Kasumi-1 (cell line): ENCODE measurements around the gene GBX2.

Experiments
- DNase-seq, 2 experiments: peaks; one replicate each; lab custom pipeline; 2025; lab: John Stamatoyannopoulos, UW

The GBX2 gene

DNA sequence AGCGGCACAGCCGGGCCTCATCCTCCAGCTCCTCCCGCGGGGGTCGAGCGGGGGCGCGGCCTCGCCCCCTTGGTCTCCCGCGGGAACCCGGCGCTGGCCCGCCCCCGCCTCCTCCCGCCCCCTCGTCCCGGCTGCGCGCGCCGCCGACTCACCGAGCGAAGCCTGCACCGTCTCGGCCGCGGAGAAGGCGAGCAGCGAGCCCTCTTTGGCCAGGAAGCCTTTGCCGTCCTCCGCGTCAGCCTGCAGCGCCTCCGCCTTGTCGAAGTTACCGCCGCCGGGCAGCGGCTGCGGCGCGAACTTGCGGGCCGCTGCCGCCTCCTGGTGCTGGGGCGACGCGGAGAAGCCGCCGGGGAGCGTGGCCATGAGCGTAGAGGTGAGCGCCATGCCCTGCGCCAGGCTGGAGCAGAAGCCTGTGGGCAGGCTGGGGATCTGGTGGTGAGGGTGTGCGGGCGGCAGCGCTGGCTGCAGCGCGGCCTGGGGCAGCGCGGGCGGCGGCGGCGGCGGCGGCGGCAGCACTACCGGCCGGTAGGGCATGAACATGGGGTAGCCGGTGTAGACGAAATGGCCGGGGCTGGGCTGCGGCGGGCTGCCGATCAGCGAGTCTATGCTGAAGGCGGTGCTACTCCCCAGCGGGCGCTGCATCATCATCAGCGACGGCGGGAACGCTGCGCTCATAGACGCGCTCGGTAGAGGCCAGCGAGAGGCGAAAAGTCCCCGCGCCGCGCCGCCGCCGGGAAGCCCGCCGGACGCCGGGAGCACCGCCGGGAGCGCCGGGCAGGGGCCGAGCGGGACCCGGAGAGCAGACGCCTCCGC, 683 bp downstream of the GBX2 start:
- DNase-seq: no peak

GRCh38 chr2:236166796-236167296, 1.3 kb downstream of the GBX2 start:
- DNase-seq: no peak

GRCh38 chr2:236165842-236166795, 2.1 kb downstream of the GBX2 start:
- no peak for DNase-seq

- DNase-seq: no peak
These were observed 3.0 kb downstream of the GBX2 start for GRCh38 chr2:236164925-236165841.

DNA sequence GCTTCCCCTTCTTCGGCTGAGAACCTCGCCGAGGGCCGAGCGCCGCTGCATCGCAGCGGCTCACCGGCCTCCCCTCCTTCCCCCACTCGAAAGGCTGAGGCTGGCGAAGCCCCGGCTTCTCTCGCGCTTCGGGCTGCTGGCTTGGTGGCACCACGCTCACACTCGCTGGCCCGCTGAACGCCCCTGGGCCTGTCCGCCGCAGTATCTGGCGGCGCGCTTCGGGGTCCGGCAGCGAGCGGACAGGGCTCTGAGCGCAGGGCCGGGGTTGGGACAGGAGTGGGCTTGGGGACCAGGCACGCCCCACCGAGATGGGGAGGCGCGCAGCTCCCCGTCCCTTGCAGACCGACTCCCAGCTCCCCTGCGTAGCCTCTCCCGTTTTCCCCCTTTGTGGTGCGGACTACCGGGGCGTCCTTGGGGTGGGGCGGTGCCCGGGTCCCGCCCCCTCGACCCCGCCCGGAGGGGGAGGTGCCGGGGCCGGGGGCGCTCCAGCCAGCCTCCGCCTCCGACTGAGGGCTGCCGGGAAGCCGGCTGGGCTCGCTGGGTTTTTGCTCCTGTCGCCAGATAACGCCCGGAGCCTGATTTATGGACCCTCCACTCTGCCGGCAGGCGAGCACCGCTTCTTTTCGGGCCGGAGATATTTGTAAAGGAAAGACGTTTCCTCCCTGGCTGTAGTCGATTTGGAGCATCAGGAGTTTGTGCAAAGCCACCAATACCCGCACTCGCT, 3.8 kb downstream of the GBX2 start:
- no peak for DNase-seq

GRCh38 chr2:236163471-236164200, 4.5 kb downstream of the GBX2 start:
- DNase-seq: no peak

GRCh38 chr2:236162882-236163470, 5.2 kb downstream of the GBX2 start:
- no peak for DNase-seq

DNA sequence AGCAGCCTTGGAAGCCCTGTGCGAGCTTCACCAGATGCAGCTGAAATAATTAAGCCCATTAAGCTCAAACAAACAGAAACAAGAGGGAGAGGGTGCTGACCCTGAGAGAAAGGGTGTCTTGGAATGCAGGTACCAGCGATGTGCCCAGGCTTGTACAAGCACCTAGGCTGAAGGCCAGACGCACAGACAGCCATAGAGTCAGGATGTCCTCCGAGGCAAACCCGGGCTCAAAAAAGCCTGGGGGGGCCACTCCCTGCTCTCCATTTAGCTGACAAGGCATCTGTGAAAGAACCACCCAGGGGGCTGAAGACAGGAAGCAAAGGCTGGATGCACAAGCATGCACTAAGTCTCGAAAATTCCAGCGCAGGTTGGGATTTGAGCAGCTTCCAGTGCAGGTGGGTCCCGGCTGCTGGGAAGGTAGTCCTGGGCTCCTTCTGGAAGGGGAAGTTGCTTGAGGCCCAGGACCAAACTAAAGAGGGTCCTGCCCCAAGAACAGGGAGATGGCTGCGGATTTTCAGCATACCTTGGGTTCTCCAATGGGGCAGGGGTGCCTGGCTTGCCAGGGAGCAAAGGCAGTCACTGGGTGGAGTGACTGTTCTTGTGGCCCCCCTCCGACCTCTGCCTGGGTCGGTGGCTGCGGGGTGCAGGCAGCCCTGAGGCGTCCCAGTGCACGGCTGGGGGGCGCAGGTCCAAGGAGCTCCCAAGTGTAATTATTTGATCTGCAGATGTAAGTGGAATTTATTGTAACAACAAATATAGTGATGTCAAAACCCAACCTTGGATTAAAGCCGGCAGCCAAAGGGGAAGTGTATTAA, 5.9 kb downstream of the GBX2 start:
- DNase-seq: no peak

DNA sequence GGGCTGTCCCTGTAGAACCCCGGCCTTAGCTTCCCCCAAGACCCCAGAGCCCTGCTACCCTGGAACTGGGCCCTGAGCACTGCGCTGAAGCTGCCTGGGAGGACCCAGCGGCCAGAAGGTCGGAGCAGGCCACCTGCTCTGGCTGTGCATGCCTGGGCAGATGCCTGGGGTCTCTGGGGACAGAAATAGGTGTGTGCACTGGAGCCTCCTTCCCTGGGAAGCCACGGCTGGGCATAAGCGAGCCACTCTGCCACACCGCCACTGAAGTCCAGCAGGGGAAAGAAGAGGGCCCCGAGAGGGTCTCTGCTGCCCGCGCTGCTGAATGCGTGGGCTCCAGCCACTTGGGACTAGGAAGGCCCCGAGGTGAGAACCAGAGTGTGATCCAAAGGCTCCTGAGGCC, 6.7 kb downstream of the GBX2 start:
- no peak for DNase-seq

DNA sequence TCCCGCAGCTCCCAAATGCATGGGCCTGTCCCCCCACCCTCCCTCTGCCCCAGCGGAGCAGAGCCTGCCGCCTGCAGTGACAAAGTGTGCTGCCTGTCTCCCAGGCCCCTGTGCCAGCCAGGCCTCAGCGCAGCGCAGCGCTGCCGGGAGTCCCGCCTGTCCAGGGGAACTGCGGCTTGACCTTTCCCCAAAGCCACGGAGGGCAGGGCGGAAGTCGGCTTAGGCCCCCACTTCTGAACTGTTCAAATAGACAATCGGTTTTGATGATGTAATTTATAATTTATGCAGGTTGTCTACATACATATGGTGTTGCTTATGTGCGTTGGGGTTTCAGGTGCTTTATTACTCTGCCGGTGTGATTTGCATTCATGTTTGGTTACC, 7.1 kb downstream of the GBX2 start:
- no peak for DNase-seq

GRCh38 chr2:236160366-236161081, 7.7 kb downstream of the GBX2 start:
- no peak for DNase-seq

DNA sequence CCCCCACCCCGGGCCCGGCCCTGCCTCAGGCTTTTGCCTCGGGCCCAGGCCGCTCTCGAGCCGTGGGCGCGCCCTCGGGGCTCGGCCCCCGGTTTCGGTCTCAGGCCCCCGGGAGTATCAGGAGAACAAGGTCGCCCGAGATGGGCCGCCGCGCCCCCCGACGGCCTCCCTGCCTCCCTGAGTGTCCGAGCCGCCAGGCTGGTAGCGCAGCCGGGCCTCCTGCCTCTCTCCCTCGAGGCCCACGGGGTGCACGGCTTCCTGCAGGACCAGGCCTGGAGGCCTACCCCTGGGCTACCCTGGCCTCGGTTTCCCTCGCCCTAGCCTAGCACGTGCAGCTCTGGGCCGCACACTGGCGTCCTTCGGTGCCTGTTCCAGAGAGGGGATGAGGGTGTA, 8.4 kb downstream of the GBX2 start:
- DNase-seq: no peak

GRCh38 chr2:236158969-236159777, 9.0 kb downstream of the GBX2 start:
- DNase-seq: no peak

DNA sequence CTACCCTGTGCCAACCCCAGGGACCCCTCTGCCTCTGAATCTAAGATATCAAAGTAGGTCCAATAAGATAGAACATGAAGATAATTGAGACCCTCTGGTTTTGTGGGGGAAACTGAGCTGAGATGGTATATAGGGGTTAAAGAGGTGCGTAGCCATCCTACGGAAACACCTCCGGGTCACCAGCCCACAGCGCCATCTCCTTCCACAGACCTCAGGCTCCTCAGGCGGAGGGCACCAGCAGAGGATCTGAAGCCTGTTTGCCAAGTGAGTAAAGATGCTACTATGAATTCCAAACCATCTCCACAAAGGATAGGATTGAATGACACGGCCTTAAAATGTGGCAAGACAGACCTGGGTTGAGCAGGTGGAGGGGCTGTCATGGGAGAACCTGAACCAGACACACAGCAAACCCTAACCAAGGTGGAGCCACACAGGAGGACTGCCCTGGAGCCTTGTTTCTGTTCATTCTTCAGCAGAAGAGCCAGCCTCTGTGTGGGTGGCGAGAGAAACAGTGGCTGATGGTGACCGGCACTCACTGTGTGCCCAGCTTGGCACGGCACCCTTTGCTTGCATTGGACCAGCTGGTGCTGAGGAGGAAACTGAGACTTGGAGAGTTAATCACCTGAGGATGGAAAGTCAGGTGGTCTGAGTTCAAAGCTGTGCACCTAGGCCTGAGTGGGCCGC, 10.2 kb downstream of the GBX2 start:
- DNase-seq: no peak

DNA sequence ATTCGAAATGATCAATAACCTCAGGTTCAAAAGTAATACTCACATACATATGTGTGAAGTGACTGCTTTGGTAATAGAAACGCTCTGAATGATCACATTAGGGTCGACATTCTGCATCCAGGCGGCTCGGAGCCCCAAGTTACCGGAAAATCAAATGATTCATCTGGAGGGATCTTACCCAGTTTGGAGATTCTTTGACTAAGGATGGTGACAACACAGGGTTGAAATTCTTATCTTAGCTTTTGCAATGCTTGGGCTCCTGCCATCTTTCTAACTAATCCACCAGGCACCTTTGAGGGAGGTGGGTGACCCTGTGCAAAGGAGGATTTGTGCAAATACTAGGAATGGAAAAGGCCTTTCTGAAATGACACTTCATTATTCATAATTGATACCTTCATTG, 10.8 kb downstream of the GBX2 start:
- DNase-seq: no peak

GRCh38 chr2:236156860-236157194, 11.4 kb downstream of the GBX2 start:
- no peak for DNase-seq
